IPS DF 19.7 (cell line): ENCODE measurements around the gene USP2.

Experiments used
- DNase-seq: peaks from one replicate; pipeline ENCODE4 v3.0.0-alpha.2; 2013; ENCODE audit warnings: low read depth, low spot score

The USP2 gene

GRCh38 chr11:119381181-119381988 is at the start of gene USP2:
Gene USP2 (minus strand): TSS chr11:119381690. CDS start chr11:119373480, 8,210 bp downstream.
- peak; percentile 70 for DNase-seq

- DNase-seq, result no peak
Measured at GRCh38 chr11:119427279-119427678, 45.8 kb upstream of the USP2 start.

- DNase-seq, result no peak
Measured at GRCh38 chr11:119426142-119426541, 44.7 kb upstream of the USP2 start.

- no peak for DNase-seq
Measured at GRCh38 chr11:119424775-119425174, 43.3 kb upstream of the USP2 start.

GRCh38 chr11:119424276-119424675 is 42.8 kb upstream of the USP2 start:
- DNase-seq, result no peak

GRCh38 chr11:119423509-119424254 is 42.2 kb upstream of the USP2 start:
- no peak for DNase-seq

GRCh38 chr11:119422809-119423508 is 41.5 kb upstream of the USP2 start, which contains the start of gene THY1:
Gene THY1 (minus strand): TSS chr11:119423172. CDS start chr11:119420905, 2,267 bp downstream.
- DNase-seq, result no peak

- no peak for DNase-seq
Measured at GRCh38 chr11:119421941-119422808, 40.7 kb upstream of the USP2 start.

GRCh38 chr11:119421351-119421750 is 39.9 kb upstream of the USP2 start:
- DNase-seq, result no peak

- no peak for DNase-seq
Measured at GRCh38 chr11:119420631-119421030, 39.1 kb upstream of the USP2 start.

GRCh38 chr11:119419834-119420492 is 38.5 kb upstream of the USP2 start:
- DNase-seq, result no peak

GRCh38 chr11:119419246-119419645 is 37.8 kb upstream of the USP2 start:
- DNase-seq, result no peak

- DNase-seq, result no peak
Measured at GRCh38 chr11:119418759-119419158, 37.3 kb upstream of the USP2 start.

GRCh38 chr11:119417726-119418540 is 36.4 kb upstream of the USP2 start:
- DNase-seq, result no peak

GRCh38 chr11:119416606-119417580 is 35.4 kb upstream of the USP2 start:
- DNase-seq, result no peak

GRCh38 chr11:119415966-119416365 is 34.5 kb upstream of the USP2 start:
- no peak for DNase-seq

GRCh38 chr11:119415517-119415916 is 34.0 kb upstream of the USP2 start:
- no peak for DNase-seq

GRCh38 chr11:119414734-119415133 is 33.2 kb upstream of the USP2 start:
- DNase-seq, result no peak

- DNase-seq, result no peak
Measured at GRCh38 chr11:119414321-119414720, 32.8 kb upstream of the USP2 start.
